ENCODE results near the gene ZRANB3. TPM values are rescaled to one million over a fixed set of nuclear protein-coding genes. Genes with fewer than 3 reads are reported as not detected.

ZRANB3 gene
- polyA plus RNA-seq, 1 donor (not counting 4 experiments of a cell fraction or from before 2014, with no cell fraction given): 10.6 TPM

DNA sequence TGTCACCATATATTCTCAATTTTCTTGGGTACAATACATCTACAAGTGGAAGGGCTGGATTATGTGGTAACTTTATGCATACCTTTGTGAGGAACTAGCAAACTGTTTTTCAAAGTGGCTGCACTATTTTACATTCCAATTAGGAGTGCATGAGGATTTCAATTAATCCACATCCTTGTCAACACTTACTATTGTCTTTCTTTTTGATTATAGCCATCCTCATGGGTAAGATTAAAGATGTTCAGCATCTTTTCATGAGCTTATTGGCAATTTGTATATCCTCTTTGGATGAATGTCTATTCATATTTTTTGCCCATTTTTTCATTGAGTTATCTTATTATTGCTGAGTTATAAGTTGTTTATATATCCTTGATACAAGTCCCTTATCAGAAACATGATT is 73.7 kb downstream of the ZRANB3 start:
- no peak for DNase-seq (ENCODE audit: low read depth, low spot score)
- Histone ChIP-seq H3K9me1 (ENCODE audit: control insufficient read depth, extremely low read depth, insufficient read depth, low read length) (no peaks in the 10 kb centered on the region), H4K20me1 (ENCODE audit: control insufficient read depth, extremely low read depth, insufficient read depth, low read length) (no peaks in the 10 kb centered on the region), H3K36me3 (ENCODE audit: control insufficient read depth in 2 of 2, extremely low read depth in 1 of 2, insufficient read depth in 2 of 2, low read length in 2 of 2) (no peaks in the 10 kb centered on the region), H3K9ac (ENCODE audit: control insufficient read depth, extremely low read depth, insufficient read depth, low read length) (no peak overlapping the region), H3K4me2 (ENCODE audit: control insufficient read depth, extremely low read depth, insufficient read depth, low read depth, low read length) (no peak overlapping the region), H3K79me2 (ENCODE audit: control insufficient read depth, insufficient read depth, low read length) (no peaks in the 10 kb centered on the region), H3K4me3 (ENCODE audit: control insufficient read depth in 2 of 3, extremely low read depth in 1 of 3, insufficient read depth in 2 of 3, low read depth in 1 of 3, low read length in 3 of 3) (no peak overlapping the region), H2AFZ (ENCODE audit: control insufficient read depth, low read length) (no peak overlapping the region), H3K4me1 (ENCODE audit: control insufficient read depth, extremely low read depth, insufficient read depth, low read length) (no peaks in the 10 kb centered on the region), H3K9me3 (ENCODE audit: control insufficient read depth, low read depth, low read length) (no peaks in the 10 kb centered on the region), H3K27me3 (ENCODE audit: control insufficient read depth, extremely low read depth, insufficient read depth, low read length) (no peaks in the 10 kb centered on the region), H3K27ac (ENCODE audit: control insufficient read depth, insufficient read depth, low read length) (no peak overlapping the region)
- no peak for TF ChIP-seq EZH2 (IDR thresholded peaks at IDR 0.05; ENCODE audit: low read length)
- TF ChIP-seq, protein P1, sequence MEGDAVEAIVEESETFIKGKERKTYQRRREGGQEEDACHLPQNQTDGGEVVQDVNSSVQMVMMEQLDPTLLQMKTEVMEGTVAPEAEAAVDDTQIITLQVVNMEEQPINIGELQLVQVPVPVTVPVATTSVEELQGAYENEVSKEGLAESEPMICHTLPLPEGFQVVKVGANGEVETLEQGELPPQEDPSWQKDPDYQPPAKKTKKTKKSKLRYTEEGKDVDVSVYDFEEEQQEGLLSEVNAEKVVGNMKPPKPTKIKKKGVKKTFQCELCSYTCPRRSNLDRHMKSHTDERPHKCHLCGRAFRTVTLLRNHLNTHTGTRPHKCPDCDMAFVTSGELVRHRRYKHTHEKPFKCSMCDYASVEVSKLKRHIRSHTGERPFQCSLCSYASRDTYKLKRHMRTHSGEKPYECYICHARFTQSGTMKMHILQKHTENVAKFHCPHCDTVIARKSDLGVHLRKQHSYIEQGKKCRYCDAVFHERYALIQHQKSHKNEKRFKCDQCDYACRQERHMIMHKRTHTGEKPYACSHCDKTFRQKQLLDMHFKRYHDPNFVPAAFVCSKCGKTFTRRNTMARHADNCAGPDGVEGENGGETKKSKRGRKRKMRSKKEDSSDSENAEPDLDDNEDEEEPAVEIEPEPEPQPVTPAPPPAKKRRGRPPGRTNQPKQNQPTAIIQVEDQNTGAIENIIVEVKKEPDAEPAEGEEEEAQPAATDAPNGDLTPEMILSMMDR (optimal IDR thresholded peaks at IDR 0.05 in 1 of 3, IDR thresholded peaks at IDR 0.05 in 1 of 3, conservative IDR thresholded peaks at IDR 0.05 in 1 of 3; ENCODE audit: extremely low read depth in 1 of 3, insufficient read depth in 2 of 3, low read length in 3 of 3): no peak
- dilution Hi-C loops (cut with MboI; ENCODE audit: extremely low pct_ligation_motif_present, low sequenced_read_pairs): no loop called here
- no peak for FAIRE-seq

DNA sequence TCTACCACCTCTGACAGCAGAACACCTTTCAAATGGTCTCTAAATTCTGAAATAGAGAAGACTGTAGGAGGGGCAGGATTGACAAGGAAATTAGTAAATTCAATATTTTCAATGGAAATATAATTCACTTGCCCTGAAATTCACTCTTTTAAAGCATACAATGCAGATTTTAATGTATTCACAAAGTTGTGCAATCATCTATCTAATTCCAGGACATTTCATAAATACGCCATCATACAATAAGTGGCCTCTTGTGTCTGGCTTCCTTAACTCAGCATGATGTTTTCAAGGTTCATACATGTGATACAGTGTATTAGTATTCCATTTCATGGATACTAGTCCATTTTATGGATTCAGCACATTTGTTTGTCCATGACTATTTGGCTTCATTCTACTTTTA is 74.2 kb downstream of the ZRANB3 start:
- Histone ChIP-seq H3K9me1 (ENCODE audit: control insufficient read depth, extremely low read depth, insufficient read depth, low read length) (no peaks in the 10 kb centered on the region), H3K4me1 (ENCODE audit: control insufficient read depth, extremely low read depth, insufficient read depth, low read length) (no peaks in the 10 kb centered on the region), H2AFZ (ENCODE audit: control insufficient read depth, low read length) (no peak overlapping the region), H3K9ac (ENCODE audit: control insufficient read depth, extremely low read depth, insufficient read depth, low read length) (no peak overlapping the region), H3K9me3 (ENCODE audit: control insufficient read depth, low read depth, low read length) (no peaks in the 10 kb centered on the region), H3K4me2 (ENCODE audit: control insufficient read depth, extremely low read depth, insufficient read depth, low read depth, low read length) (no peak overlapping the region), H4K20me1 (ENCODE audit: control insufficient read depth, extremely low read depth, insufficient read depth, low read length) (no peaks in the 10 kb centered on the region), H3K4me3 (ENCODE audit: control insufficient read depth in 2 of 3, extremely low read depth in 1 of 3, insufficient read depth in 2 of 3, low read depth in 1 of 3, low read length in 3 of 3) (no peak overlapping the region), H3K27me3 (ENCODE audit: control insufficient read depth, extremely low read depth, insufficient read depth, low read length) (no peaks in the 10 kb centered on the region), H3K79me2 (ENCODE audit: control insufficient read depth, insufficient read depth, low read length) (no peaks in the 10 kb centered on the region), H3K27ac (ENCODE audit: control insufficient read depth, insufficient read depth, low read length) (no peak overlapping the region), H3K36me3 (ENCODE audit: control insufficient read depth in 2 of 2, extremely low read depth in 1 of 2, insufficient read depth in 2 of 2, low read length in 2 of 2) (no peaks in the 10 kb centered on the region)
- FAIRE-seq: no peak
- dilution Hi-C loops (cut with MboI; ENCODE audit: extremely low pct_ligation_motif_present, low sequenced_read_pairs): no loop called here
- DNase-seq (ENCODE audit: low read depth, low spot score): no peak
- TF ChIP-seq, protein P1 (optimal IDR thresholded peaks at IDR 0.05 in 1 of 3, IDR thresholded peaks at IDR 0.05 in 1 of 3, conservative IDR thresholded peaks at IDR 0.05 in 1 of 3; ENCODE audit: extremely low read depth in 1 of 3, insufficient read depth in 2 of 3, low read length in 3 of 3): no peak
- no peak for TF ChIP-seq EZH2 (IDR thresholded peaks at IDR 0.05; ENCODE audit: low read length)
